ENCODE results near the gene NLRP3. TPM values are rescaled to one million over a fixed set of nuclear protein-coding genes. Genes with fewer than 3 reads are reported as not detected.

Gene NLRP3
- total and polyA plus RNA-seq, 9 of the 15 experiments (the other 6 are each of a cell fraction or from before 2014, with no cell fraction given) = not detected

DNA sequence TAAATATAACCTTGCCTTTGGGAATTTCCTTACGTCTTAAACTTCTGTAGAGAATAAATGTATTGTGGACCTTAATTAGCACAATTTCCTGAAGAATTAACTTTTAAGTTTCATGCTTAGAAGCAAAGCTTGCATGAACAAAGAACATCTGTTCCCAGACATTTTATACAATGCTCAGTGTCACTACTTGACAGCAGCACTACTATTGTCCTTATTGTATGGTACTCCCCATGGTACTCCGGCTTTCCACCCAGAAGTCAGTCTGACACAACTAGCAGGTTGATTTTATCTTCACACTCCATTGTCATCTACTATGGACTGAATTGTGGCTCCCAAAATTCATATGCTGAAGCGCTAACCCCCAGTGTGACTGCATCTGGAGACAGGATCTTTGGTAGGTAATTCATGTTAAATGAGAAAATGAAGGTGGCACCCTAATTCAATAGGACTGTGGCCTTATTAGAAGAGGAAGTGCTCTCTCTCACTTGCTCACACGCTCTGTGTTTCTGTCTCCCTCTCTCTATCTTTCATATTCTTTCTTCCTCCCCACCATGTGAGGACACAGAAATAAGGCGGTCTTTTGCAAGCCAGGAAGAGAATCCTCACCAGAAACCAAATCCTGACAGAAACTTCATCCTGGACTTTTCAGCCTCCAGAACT lies 52.6 kb downstream of the NLRP3 start:
- POLR2A ChIA-PET = no interaction called here
- Histone ChIP-seq H3K27me3 (ENCODE audit: control insufficient read depth in 2 of 2, insufficient read depth in 2 of 2, low read length in 2 of 2) (peaks cover 5 to 8% of the 10 kb centered on the region in 2 experiments; a peak in 2 of 5 replicates), H3K36me3 (ENCODE audit: control insufficient read depth, insufficient read depth, low read length) (no peaks in the 10 kb centered on the region), H3K9me1 (ENCODE audit: control insufficient read depth, insufficient read depth, low read length) (no peaks in the 10 kb centered on the region), H3K4me3 (no peak overlapping the region), H4K20me1 (replicated peaks; ENCODE audit: control insufficient read depth, insufficient read depth, low read length) (no peaks in the 10 kb centered on the region), H3K79me2 (ENCODE audit: control insufficient read depth, insufficient read depth, low read length) (no peaks in the 10 kb centered on the region), H2AFZ (ENCODE audit: low read depth, low read length) (no peak overlapping the region), H3K9ac (ENCODE audit: insufficient read depth in 1 of 2, low read depth in 2 of 2, low read length in 2 of 2) (no peak overlapping the region), H3K27ac (ENCODE audit: extremely low read depth, low read depth, low read length) (no peak overlapping the region), H3K9me3 (replicated peaks; ENCODE audit: control insufficient read depth, insufficient read depth, low read depth, low read length) (no peaks in the 10 kb centered on the region), H3K4me1 (replicated peaks in 1 of 2; ENCODE audit: control insufficient read depth in 2 of 2, insufficient read depth in 2 of 2, low read length in 2 of 2) (peaks cover 11 to 17% of the 10 kb centered on the region in 2 experiments), H3K4me2 (ENCODE audit: insufficient read depth, low read length) (no peak overlapping the region)
- no peak for FAIRE-seq
- TF ChIP-seq ZNF511 (CRISPR knock-in tag; IDR thresholded peaks at IDR 0.05) (no peak), SPI1 (IDR thresholded peaks at IDR 0.05; ENCODE audit: borderline replicate concordance, low read depth, low read length) (peak; percentile 56; the same call in 1 of the 2 replicates), ZC3H8 (IDR thresholded peaks at IDR 0.05) (no peak), ZNF239 (CRISPR knock-in tag; IDR thresholded peaks at IDR 0.05) (no peak), BRF2 (IDR thresholded peaks at IDR 0.05; ENCODE audit: borderline replicate concordance, insufficient read depth, insufficient read length) (no peak)
- no TSS peak for BruUV-seq (replicated peaks)
- intact Hi-C loops (cut with micrococcal nuclease) = no loop called here
- no peak for DNase-seq (ENCODE audit: extremely low read depth in 1 of 4, low spot score in 3 of 4)
- 12% methylated on average over 5 of the region's 5 CpGs for WGBS (ENCODE audit: insufficient coverage, low coverage, missing lambda C conversion rate)
- no peak for ATAC-seq
- CTCF ChIA-PET (ENCODE audit: low intra/inter-chr PET ratio) = no interaction called here
- in situ Hi-C loops (cut with MboI) = no loop called here

All from K562 (cell line).